Jurkat, Clone E6-1 (cell line): ENCODE results near the gene CAT.
"Not testable (repeated sequence)": the region's sequence is repeated elsewhere in the genome, so short reads cannot be mapped to it uniquely, and the experiment has no call there.

ENCODE experiments used
- DNase-seq: peaks from one replicate; pipeline ENCODE4 v3.0.0-alpha.2; 2011; ENCODE audit warnings: low read depth, low spot score
- H3K4me3 ChIP-seq: 2 replicates; pipeline ENCODE4 v1.5.1; 2011; ENCODE audit warnings: mild to moderate bottlenecking, low read length, control low read depth, moderate library complexity

CAT gene

GRCh38 chr11:34419158-34419557, 19.6 kb upstream of the CAT start:
- DNase-seq, result no peak
- no peak overlapping the region for H3K4me3 ChIP-seq

- no peak for DNase-seq
- H3K4me3 ChIP-seq, result no peak overlapping the region
Observed at GRCh38 chr11:34423300-34423699, 15.4 kb upstream of the CAT start.

DNA sequence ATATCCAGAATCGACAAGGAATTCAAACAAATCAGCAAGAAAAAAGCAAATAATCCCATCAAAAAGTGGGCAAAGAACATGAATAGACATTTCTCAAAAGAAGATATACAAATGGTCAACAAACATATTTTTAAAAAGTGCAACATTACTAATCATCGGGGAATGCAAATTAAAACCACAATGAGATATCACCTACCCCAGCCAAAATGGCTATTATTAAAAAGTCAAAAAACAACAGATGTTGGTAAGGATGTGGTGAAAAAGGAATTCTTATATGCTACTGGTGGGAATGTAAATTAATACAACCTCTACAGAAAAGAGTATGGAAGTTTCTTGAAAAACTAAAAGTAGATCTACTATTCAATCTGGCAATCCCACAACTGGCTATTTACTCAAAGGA, 13.9 kb upstream of the CAT start:
- not testable (repeated sequence) for DNase-seq

GRCh38 chr11:34425360-34425759, 13.4 kb upstream of the CAT start:
- H3K4me3 ChIP-seq, result no peak overlapping the region
- no peak for DNase-seq

More for the DNA sequence above, 13.9 kb upstream of the CAT start:
- not testable (repeated sequence) for H3K4me3 ChIP-seq

- no peak for DNase-seq
- H3K4me3 ChIP-seq, result no peak overlapping the region
Observed at GRCh38 chr11:34425867-34426266, 12.9 kb upstream of the CAT start.

GRCh38 chr11:34426766-34427185, 12.0 kb upstream of the CAT start:
- no peak overlapping the region for H3K4me3 ChIP-seq
- DNase-seq, result no peak

DNA sequence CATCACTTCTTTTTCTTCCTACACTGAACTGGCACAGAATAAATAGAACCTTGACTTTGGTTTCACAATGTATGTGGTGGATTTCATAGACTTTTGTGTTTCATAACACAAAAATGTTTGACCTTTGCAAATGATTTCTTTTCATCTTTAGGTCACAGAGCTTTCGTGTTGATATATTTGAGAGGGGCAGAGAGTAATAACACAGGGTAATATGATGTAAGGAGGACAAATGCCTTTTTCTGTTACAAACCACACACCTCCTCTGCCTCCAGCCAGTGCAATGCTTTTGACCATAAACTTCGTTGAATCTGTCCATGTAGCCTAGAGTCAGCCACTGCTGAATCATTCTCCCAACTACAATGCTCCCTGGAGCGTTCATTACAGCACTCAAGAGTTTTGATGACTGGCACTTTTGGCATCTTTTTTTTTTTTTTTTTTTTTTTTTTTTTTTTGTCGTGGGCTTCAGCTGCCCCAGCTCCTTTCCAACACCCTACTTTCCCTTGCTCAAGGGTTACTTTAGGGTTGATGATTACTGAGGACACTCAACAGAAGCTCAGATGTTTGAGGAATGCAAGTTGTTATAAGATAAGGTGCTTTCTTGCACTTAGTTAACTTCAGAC, 11.4 kb upstream of the CAT start:
- no peak overlapping the region for H3K4me3 ChIP-seq
- DNase-seq, result no peak

GRCh38 chr11:34431979-34432378, 6.8 kb upstream of the CAT start:
- H3K4me3 ChIP-seq, result no peak overlapping the region
- DNase-seq, result no peak

- DNase-seq, result no peak
- H3K4me3 ChIP-seq, result no peak overlapping the region
Observed at GRCh38 chr11:34432822-34433221, 5.9 kb upstream of the CAT start.

- no peak for DNase-seq
- H3K4me3 ChIP-seq, result no peak overlapping the region
Observed at GRCh38 chr11:34433899-34434298, 4.8 kb upstream of the CAT start.

- peak overlapping the region; percentile 81 for H3K4me3 ChIP-seq
- DNase-seq, result no peak
Observed at GRCh38 chr11:34437224-34438125, 1.3 kb upstream of the CAT start.

DNA sequence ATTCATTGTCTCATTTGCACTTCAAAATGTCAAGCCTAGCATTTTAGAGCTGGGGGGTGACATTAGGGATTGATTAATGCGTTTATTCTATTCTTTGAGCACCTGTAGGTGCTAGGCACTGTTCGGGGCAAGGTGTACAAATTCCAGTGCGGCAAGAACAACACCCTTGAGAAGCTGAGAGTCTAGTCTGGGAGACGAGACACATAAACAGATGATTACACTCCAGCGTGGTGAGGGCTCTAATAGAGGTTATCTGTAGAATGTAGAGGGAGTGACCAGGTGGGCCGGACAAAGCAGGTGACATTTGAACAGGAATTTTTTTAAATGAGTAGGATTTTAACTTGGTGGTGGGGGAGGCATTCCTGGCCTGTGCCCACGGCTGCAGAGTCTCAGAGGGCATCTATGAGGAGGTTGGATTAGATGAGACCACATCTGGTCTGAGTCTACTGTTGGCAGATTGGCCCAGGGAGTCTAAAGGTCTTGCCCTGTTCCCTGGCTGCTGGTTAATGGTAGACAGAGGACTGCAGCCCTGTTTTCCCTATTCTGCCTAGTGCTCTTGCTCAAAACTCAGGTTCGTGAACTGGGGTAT, 970 bp downstream of the CAT start:
- H3K4me3 ChIP-seq, result peak overlapping the region; percentile 81
- DNase-seq, result no peak

DNA sequence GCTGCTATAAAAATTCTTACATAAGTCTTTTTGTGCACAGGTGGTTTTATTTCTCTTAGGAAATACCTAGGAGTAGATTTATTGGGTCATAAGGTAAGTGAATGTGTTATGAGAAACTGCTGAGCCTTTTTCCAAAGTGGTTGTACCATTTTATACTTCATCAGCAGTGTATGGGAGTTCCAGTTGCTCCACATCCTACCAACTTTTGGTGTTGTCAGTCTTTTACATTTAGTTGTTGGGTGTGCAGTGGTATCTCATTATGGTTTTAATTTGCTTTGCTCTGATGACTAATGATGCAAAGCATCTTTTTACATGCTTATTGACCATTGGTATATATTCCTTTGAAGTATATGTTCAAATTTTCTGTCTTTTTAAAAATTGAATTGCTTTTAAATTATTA, 3.1 kb downstream of the CAT start:
- no peak for DNase-seq
- no peak overlapping the region for H3K4me3 ChIP-seq

GRCh38 chr11:34443136-34443535, 4.4 kb downstream of the CAT start:
- no peak for DNase-seq
- no peak overlapping the region for H3K4me3 ChIP-seq

GRCh38 chr11:34444428-34444827, 5.7 kb downstream of the CAT start:
- no peak for DNase-seq
- H3K4me3 ChIP-seq, result no peak overlapping the region

DNA sequence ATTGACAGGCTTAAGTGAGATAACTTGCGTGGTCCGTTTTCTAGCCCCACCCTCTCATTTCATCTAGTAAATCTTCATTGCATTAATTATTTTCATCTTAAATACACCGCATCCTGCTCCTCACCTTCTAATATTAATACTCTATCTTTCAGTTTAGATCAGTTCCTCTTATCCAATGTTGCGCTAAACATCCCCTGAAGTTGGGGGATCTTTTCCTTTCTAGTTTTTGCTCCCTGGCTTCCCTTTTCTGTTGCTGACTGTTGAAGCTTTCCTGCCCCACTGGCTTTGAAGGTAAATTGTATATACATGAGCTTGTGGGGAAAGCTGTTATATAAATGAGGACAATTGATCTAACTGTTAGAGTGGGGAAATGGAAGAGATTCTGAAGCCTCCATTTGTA, 7.2 kb downstream of the CAT start:
- no peak overlapping the region for H3K4me3 ChIP-seq
- no peak for DNase-seq

DNA sequence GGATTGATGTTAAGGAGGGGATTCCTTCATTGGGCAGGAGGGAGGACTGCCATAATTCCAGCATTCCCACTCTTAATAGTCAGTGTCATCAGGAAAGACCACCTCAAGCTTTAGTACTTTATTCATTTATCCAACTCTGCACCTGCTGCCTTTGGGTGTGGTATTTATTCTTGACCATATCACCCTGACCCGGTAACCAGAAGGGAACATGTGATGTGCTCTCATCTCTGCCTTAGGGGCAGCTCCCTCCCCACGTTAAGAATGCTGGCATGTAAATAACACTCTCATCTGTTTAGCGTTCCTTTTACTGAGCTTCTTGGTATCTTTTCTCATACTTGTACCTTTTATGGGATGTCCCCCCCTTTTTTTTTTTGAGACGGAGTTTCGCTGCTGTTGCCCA, 7.7 kb downstream of the CAT start:
- H3K4me3 ChIP-seq, result no peak overlapping the region
- no peak for DNase-seq

GRCh38 chr11:34447044-34447443, 8.3 kb downstream of the CAT start:
- DNase-seq, result no peak
- no peak overlapping the region for H3K4me3 ChIP-seq

GRCh38 chr11:34448223-34448994, 9.7 kb downstream of the CAT start:
- no peak overlapping the region for H3K4me3 ChIP-seq
- no peak for DNase-seq

DNA sequence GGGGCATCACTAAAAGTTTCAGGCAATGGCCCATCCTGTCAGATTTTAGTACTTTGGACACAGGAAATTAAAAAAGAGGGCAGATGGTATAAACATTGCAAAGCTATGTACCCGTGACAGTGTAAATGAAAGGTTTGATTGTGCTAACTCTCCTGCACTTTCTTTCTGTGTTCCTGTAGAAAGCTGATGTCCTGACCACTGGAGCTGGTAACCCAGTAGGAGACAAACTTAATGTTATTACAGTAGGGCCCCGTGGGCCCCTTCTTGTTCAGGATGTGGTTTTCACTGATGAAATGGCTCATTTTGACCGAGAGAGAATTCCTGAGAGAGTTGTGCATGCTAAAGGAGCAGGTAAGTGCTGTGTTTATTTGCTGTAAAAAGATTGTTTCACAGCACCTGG, 10.3 kb downstream of the CAT start:
- H3K4me3 ChIP-seq, result no peak overlapping the region
- no peak for DNase-seq
